ENCODE measurements around the gene MAP2.

MAP2 gene

DNA sequence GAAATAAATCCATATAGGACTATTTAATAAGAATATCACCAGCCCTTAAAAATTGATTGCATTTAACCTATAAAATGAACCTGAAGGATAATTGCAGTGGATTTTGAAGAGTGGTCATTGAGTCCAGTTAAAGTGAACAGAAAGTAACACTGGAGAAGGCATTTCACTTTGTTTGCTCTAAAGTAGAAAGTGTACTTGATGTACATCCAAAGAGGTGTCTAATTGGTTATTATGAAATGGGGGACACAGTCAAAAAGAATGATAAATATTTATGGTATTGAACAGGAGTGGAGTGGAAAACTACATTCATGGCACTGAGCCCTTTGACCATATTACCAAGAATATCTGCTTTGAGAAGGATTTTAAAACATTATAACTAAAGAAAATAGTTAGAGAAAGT is 28.2 kb upstream of the MAP2 start:
- H3K36me3 Mint-ChIP-seq (ENCODE audit: low read depth): no peaks in the 10 kb centered on the region
- TF ChIP-seq, protein P1, sequence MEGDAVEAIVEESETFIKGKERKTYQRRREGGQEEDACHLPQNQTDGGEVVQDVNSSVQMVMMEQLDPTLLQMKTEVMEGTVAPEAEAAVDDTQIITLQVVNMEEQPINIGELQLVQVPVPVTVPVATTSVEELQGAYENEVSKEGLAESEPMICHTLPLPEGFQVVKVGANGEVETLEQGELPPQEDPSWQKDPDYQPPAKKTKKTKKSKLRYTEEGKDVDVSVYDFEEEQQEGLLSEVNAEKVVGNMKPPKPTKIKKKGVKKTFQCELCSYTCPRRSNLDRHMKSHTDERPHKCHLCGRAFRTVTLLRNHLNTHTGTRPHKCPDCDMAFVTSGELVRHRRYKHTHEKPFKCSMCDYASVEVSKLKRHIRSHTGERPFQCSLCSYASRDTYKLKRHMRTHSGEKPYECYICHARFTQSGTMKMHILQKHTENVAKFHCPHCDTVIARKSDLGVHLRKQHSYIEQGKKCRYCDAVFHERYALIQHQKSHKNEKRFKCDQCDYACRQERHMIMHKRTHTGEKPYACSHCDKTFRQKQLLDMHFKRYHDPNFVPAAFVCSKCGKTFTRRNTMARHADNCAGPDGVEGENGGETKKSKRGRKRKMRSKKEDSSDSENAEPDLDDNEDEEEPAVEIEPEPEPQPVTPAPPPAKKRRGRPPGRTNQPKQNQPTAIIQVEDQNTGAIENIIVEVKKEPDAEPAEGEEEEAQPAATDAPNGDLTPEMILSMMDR (IDR thresholded peaks at IDR 0.05; ENCODE audit: unreplicated experiment in 3 of 3): no peak
- no peaks in the 10 kb centered on the region for H3K4me1 Mint-ChIP-seq
- peaks cover 4% of the 10 kb centered on the region for H3K27me3 Mint-ChIP-seq (ENCODE audit: low read depth)
- no peak overlapping the region for H3K27ac Mint-ChIP-seq
- H3K9me3 Mint-ChIP-seq: no peaks in the 10 kb centered on the region
- no peak overlapping the region for H3K4me3 Mint-ChIP-seq

GRCh38 chr2:209398463-209398862 is 25.4 kb upstream of the MAP2 start:
- Mint-ChIP-seq H3K36me3 (ENCODE audit: low read depth) (no peaks in the 10 kb centered on the region), H3K4me3 (no peak overlapping the region), H3K27ac (no peak overlapping the region), H3K4me1 (no peaks in the 10 kb centered on the region), H3K27me3 (ENCODE audit: low read depth) (peaks cover 4% of the 10 kb centered on the region), H3K9me3 (no peaks in the 10 kb centered on the region)
- TF ChIP-seq, protein P1 (IDR thresholded peaks at IDR 0.05; ENCODE audit: unreplicated experiment in 3 of 3): no peak

DNA sequence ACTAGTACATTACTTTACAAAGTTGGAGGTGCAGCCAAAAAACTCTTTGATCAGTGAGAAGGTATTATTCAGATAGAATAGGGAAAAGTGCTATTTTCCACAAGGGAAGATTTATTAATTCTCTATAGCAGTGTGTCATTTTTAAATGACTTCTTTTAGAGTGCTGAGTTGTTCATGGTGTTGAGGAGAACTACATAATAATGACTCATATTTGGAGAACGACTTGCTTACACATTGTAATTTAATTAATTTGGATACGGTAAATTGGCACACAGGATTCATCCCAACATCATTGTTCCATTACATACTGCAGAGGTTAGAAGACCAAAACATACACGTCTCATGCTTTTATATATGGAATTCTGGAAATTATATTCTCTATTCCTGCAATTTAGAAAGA is 22.1 kb upstream of the MAP2 start:
- Mint-ChIP-seq H3K4me1 (no peaks in the 10 kb centered on the region), H3K4me3 (no peak overlapping the region), H3K36me3 (ENCODE audit: low read depth) (no peaks in the 10 kb centered on the region), H3K27ac (no peak overlapping the region), H3K9me3 (no peaks in the 10 kb centered on the region), H3K27me3 (ENCODE audit: low read depth) (peaks cover 4% of the 10 kb centered on the region)
- TF ChIP-seq, protein P1 (IDR thresholded peaks at IDR 0.05; ENCODE audit: unreplicated experiment in 3 of 3): no peak

GRCh38 chr2:209411296-209411695 is 12.6 kb upstream of the MAP2 start:
- H3K4me1 Mint-ChIP-seq: no peaks in the 10 kb centered on the region
- H3K36me3 Mint-ChIP-seq (ENCODE audit: low read depth): no peaks in the 10 kb centered on the region
- TF ChIP-seq, protein P1 (IDR thresholded peaks at IDR 0.05; ENCODE audit: unreplicated experiment in 3 of 3): no peak
- no peak overlapping the region for H3K27ac Mint-ChIP-seq
- H3K9me3 Mint-ChIP-seq: peaks cover 5% of the 10 kb centered on the region
- H3K4me3 Mint-ChIP-seq: no peak overlapping the region
- H3K27me3 Mint-ChIP-seq (ENCODE audit: low read depth): no peaks in the 10 kb centered on the region

DNA sequence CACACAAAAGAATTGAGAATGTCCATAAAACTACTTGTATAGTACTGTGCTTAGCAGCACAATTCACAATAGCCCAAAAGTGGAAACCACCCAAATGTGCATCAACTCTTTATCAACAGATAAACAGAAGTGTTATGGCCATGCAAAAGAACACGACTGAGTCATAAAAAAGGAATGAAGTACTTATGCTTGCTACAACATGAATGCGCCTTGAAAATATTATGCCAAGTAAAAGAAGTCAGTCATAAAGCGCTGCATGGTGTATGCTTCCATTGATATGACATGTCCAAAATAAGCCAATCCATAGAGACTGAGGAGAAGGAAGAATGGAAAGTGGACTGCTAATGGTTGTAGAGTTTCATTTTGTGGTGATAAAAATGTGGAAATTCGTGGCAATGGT is 12.1 kb upstream of the MAP2 start:
- H3K4me3 Mint-ChIP-seq: no peak overlapping the region
- H3K27me3 Mint-ChIP-seq (ENCODE audit: low read depth): no peaks in the 10 kb centered on the region
- no peaks in the 10 kb centered on the region for H3K4me1 Mint-ChIP-seq
- H3K9me3 Mint-ChIP-seq: peaks cover 5% of the 10 kb centered on the region
- TF ChIP-seq, protein P1 (IDR thresholded peaks at IDR 0.05; ENCODE audit: unreplicated experiment in 3 of 3): no peak
- no peak overlapping the region for H3K27ac Mint-ChIP-seq
- H3K36me3 Mint-ChIP-seq (ENCODE audit: low read depth): no peaks in the 10 kb centered on the region

DNA sequence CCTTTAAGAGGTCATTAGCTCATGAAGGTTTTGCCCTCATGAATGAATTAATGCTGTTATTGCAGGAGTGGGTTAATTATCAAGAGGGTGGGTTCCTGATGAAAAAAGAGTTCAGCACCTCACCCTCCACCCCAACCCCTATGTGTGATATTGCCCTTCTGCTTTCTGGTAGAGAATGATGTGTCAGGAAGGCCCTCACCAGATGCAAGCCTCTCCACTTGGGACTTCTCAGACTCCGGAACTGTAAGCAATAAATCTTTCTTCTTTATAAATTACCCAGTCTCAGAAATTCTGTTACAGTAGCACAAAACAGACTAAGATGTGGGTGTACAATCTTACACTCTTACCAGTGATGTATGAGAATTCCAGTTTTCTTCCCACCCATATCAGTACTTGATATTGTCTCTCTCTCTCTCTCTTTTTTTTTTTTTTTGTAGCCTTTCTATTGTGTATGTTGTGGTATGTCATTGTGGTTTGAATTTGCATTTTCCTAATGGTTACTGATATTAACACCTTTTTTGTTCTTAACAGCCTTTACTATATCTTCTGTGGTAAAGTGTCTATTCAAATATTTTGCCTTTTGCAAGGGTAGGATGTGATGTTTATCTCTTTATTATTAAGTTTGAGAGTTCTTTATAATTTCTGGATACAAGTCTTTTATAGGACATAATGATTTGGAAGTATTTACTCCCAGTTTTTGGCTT is 10.4 kb upstream of the MAP2 start:
- no peak overlapping the region for H3K27ac Mint-ChIP-seq
- no peaks in the 10 kb centered on the region for H3K4me1 Mint-ChIP-seq

More for the DNA sequence above, 10.4 kb upstream of the MAP2 start:
- peaks cover 5% of the 10 kb centered on the region for H3K9me3 Mint-ChIP-seq
- H3K4me3 Mint-ChIP-seq: no peak overlapping the region
- no peaks in the 10 kb centered on the region for H3K27me3 Mint-ChIP-seq (ENCODE audit: low read depth)
- no peaks in the 10 kb centered on the region for H3K36me3 Mint-ChIP-seq (ENCODE audit: low read depth)
- TF ChIP-seq, protein P1 (IDR thresholded peaks at IDR 0.05; ENCODE audit: unreplicated experiment in 3 of 3): no peak
